ENCODE results near the gene ZWILCH. TPM values are rescaled to one million over a fixed set of nuclear protein-coding genes. Genes with fewer than 3 reads are reported as not detected.
"Not testable (repeated sequence)": the region's sequence is repeated elsewhere in the genome, so short reads cannot be mapped to it uniquely, and the experiment has no call there.

Gene ZWILCH
- total RNA-seq: 8.7 and 10.6 TPM in 2 replicates
- polyA plus RNA-seq (2012): 4.6 TPM

DNA sequence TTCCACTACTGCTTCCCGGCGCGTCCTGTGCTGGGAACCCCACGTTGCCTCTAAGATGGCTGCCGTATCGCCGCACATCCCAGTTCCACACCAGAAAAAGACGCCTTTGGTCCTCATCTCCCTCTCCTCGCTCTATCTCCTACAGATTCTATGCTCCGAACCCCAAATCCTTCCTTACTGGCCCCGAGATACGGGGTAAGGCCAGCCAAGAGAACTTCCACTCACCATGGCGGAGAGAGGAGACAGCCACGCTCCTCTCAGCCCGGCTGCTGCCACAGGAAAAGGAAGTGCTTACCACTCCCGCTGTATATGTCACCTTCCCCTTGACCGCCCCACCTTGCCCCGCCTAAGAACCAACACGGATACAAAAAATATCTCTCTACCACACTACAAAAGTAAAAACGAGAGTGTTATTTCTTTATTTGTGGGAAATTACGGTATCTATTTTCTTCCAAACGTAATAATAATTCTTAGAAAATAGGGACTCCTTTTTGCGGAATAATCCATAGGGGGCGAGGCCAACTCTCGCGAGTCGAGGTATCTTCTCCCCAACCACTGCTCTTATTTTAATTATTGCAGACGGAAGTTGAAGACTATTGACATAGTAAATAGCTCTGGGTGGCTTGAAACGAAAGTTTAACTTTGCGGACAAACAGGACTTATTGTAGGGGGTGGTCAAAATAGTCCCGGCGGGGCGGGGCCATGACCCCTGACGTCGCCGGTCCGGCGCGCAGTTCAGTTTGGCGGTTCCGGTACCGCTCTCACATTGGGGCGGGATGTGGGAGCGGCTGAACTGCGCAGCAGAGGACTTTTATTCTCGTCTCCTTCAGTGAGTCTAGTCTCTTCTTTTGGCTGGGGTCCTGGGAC lies at the start of gene ZWILCH, which contains the start of gene RPL4:
Gene ZWILCH (plus strand): TSS at position 764 of the 867 bp plus-strand sequence. CDS start 13 bp downstream, at position 777.
Gene RPL4 (minus strand): TSS at position 293 of the 867 bp plus-strand sequence. CDS start 65 bp downstream, at position 228.
- DNase-seq (ENCODE audit: low read depth): peak; percentile 86

DNA sequence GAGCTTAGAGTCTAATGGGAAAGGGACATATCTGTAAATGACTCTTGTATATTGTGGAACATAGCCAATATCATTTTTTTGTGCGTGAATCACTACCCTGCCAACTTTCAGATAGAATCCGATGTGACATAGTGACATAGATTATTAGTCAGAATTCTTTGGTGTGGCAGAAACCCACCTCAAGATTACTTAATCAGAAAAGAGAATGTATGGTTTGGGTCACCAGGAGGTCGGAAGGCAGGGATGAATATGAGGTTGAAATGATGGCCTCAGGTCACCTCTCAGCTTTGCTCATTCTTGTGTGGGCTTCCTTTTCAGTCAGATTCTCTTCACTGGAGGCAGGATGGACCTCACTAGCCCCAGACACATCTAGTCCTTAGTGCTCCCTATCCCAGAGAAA lies 48.9 kb upstream of the ZWILCH start:
- DNase-seq (ENCODE audit: low read depth): no peak

DNA sequence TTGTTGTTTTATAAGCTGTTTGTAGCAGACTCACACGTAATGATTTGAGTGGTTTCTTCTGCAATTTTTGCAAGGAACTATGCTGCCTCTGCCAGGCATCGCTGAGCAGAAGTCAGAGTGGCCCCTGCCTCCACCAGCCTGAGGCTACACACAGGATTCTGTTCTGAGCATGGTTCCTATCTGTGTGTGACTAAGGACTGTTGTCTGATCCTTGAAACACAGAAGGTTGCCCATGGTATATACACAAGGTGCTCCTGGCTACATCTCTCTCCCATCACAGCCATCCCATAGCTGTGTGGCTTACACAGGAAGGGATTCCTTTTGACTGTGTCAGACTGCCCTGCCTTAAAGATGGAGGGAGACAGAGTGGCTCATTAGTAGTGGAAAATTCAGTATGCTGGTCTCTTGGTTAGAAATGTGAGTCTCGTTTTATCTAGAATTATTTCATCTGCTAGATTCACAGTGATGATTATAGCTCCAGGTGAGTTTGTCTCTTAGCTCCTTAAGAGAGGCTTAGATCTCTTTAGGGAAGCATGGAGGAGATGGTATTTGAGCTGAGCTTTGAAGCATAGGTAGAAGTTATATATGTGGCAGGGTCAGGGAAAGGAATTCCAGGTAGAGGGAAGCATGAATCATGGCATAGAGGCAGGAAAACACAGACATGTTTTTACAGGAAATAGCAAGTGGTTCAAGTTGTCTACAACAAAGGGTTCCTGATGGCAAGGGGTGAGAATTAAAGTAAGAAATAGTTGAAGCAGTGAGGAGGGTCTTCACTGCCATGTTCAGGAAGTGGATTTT lies 45.1 kb upstream of the ZWILCH start:
- no peak for DNase-seq (ENCODE audit: low read depth)

GRCh38 chr15:66461294-66461693 lies 43.8 kb upstream of the ZWILCH start:
- DNase-seq (ENCODE audit: low read depth): not testable (repeated sequence)

DNA sequence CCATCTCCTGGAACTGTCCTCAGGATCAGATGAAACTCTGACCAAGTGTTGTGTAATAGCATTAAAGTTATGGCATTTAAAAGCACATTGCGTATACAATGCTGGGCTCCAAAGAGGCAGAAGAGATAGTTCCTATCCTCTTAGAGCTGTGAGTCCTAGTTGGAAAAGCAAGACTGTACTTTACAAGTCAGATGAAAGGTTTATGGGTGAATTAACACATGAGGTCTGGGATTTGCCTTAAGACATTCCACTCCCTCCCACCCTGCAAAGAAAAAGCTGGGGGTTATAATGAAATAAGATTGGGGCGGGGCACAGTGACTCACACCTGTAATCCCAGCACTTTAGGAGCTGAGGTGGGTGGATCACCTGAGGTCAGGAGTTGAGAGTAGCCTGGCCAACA lies 43.2 kb upstream of the ZWILCH start:
- DNase-seq (ENCODE audit: low read depth): no peak

GRCh38 chr15:66462627-66463026 lies 42.5 kb upstream of the ZWILCH start:
- DNase-seq (ENCODE audit: low read depth): peak; percentile 87

GRCh38 chr15:66465294-66465693 lies 39.8 kb upstream of the ZWILCH start:
- DNase-seq (ENCODE audit: low read depth): not testable (repeated sequence)

- not testable (repeated sequence) for DNase-seq (ENCODE audit: low read depth)
These were observed 37.7 kb upstream of the ZWILCH start for GRCh38 chr15:66467162-66468040.

GRCh38 chr15:66470825-66471224 lies 34.3 kb upstream of the ZWILCH start:
- not testable (repeated sequence) for DNase-seq (ENCODE audit: low read depth)

DNA sequence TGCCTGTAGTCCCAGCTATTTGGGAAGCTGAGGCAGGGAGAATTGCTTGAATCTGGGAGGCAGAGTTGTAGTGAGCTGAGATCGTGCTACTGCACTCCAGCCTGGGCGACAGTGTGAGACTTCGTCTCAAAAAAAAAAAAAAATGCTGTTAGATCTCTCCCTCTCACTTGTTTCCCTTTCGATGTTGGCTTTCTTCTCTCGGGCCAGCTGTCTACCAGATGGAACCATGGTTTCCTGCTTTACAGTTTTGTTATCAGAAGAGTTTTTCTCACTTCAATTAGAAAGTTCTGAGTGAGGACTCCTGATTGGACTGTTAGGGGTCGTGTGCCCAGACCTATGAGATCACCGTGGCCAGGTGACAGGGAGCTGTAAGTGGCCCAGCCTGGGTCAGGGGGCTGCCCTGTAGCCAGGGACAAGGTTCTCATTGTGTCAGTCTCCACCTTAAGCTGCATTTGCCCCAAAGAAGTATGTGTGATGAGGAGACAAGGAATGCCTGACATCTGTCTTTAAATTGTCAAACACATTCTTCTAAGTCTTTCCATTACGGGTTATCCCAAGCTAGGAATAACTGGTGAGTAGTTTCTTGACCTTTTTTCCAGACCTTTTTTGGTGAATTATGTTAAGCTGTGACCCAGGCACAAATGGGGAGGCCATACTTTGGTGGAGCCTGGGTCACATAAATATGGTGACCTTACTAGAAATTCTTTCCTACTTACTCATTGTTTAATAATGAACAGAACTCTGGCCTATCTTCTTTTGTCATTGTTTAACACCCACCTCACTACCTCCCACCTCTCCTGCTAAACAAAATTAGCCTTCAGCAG lies 32.7 kb upstream of the ZWILCH start:
- peak; percentile 50 for DNase-seq (ENCODE audit: low read depth)

DNA sequence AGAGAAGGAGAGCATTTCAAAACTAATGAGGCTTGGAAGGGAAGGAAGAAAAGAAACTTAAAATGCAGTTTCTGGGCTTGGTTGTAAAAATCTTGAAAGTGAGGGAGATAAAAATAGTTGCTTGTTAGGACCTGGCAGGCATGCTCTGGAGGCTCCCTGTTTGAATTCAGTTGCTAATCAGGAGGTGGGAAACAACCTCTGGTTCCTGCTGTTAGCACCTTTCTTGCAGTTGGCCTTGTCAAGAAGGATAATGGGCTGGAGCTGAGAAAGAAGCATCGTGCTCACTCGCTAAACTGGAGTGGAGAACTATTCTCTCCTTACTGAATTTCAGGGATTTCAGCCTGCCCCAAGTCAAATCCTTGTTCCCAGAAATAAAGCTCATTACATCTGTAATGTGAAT lies 31.0 kb upstream of the ZWILCH start:
- no peak for DNase-seq (ENCODE audit: low read depth)

DNA sequence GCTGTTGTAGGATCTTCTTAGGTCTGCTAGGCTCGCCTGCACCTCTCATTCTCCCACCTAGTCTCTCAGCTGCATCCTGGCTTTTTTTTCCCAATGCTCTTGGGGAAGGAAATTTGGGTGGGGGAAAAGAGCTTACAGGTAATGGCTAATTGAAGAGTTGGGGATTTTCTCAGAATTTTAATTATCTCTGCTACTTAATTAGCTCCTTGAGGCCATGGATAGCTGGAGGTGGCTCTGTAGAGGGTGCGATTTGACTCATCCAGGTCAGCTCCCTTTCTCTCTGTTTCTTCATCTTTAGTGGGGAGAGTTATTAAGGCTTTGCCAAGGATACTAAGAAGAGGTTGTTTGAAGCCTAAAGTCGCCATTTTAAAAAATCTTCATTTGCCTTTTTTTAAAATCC lies 30.2 kb upstream of the ZWILCH start:
- no peak for DNase-seq (ENCODE audit: low read depth)

DNA sequence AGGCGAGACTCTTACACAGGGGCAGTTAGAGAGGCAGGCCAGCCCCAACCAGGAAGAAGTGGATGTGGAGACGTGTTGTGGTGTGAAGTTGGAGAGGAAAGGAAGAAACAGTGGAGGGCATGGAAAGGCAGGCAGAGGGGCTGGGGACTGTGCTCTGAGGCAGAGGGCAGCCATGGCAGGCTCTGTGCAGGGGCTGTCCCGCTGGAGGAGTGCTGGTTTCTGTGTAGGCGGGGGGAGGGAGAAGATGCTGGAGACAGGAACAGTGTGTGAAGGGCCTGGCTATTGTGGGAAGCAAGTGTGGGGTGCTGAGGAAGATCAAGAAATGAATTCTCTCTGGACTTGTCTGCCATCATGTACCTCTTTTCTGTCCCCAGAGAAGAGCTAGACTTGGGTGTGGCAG lies 28.6 kb upstream of the ZWILCH start:
- no peak for DNase-seq (ENCODE audit: low read depth)

- peak; percentile 22 for DNase-seq (ENCODE audit: low read depth)
These were observed 28.1 kb upstream of the ZWILCH start for GRCh38 chr15:66477011-66477410.

DNA sequence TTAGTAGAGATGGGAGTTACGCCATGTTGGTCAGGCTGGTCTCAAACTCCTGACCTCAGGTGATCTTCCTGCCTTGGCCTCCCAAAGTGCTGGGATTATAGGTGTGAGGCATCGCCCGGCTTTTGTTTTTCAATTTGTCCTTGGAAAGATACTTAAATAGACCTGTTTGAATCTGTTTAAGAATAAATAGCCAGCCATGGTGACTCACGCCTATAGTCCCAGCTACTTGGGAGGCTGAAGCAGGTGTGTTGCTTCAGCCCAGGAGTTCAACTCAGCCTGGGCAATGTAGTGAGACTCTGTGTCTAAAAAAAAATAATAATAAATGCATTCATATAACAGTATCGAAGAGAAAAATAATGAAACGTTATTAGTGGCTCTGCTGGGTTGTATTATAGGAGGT lies 24.9 kb upstream of the ZWILCH start:
- no peak for DNase-seq (ENCODE audit: low read depth)

- DNase-seq (ENCODE audit: low read depth): no peak
These were observed 23.8 kb upstream of the ZWILCH start for GRCh38 chr15:66481107-66481856.

DNA sequence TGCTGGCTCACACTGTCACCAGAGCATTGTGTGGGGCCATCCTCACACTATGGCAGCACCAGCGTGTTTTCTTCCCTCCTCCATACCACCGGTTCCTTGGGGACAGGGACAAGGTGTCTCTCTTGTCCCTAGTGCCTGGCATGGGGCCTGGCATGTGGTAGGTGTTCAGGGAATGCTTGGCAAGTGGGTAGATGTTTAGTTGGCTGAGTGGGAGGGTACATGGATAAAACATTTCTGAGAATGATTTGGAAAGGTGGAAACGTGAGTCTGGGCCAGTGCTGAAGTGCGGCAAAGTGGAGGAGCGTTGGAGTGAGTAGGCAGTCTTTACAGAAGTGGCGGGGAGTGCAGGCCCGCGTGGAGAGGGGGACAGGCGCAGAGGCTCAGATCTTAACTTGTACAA lies 22.6 kb upstream of the ZWILCH start:
- DNase-seq (ENCODE audit: low read depth): no peak

DNA sequence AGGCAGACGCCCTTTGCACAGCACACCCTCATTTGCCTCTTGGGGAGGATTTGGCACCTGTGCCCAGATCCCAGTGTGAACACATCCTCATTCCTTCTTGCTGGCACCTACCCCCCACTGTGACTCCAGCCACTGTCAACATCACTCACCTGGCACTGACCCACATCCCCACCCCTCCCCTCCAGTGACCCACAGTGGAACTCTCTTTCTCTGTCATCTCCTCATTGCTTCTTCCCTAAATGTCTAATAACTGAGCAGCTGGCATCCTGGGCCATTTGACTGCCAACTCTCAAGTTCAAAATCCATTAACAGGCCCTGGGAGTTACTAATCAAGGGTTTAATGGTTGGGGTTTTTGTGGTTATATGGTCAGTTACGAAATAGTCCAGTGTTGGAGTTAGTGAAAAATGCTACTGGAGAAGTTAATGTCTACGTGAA lies 22.0 kb upstream of the ZWILCH start:
- DNase-seq (ENCODE audit: low read depth): peak; percentile 89

DNA sequence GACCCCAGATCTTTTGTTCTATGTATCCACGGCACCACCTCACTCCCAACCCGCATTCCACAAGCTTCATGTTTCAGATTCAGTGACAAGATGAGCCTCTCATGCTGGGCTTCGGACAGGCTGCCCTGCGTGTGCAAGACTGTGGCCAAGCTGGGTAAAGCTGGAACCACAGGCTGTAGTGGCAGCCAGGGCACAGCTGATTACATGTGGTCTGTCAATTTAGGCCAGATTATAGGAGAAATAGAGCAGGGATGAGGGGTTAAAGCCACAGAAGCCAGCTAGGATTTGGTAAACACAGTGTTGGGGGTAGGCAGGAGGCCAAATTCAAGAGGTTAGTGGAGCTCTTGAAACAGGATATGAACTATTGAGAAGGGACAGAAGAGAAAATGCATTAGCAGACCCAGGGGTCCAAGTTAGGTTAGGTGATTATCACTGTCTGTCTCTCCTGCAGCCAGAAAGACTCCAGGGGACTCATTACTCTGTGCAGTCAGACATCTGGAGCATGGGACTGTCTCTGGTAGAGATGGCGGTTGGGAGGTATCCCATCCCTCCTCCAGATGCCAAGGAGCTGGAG lies 20.5 kb upstream of the ZWILCH start:
- DNase-seq (ENCODE audit: low read depth): peak; percentile 83

Measured in myocyte (in vitro differentiated cells).